CD4-positive, alpha-beta T cell treated with Interleukin-15 for 1 hour (primary cell): ENCODE data around the gene IQCC.

Source experiments
- DNase-seq: peaks from one replicate; pipeline ENCODE4 v3.0.0-alpha.2; 2020

Gene IQCC

GRCh38 chr1:32224285-32224684, 18.8 kb downstream of the IQCC start:
- no peak for DNase-seq

GRCh38 chr1:32228771-32229170, 23.3 kb downstream of the IQCC start:
- DNase-seq = no peak

- DNase-seq = no peak
These were observed 26.5 kb downstream of the IQCC start for GRCh38 chr1:32231843-32232432.

- no peak for DNase-seq
These were observed 27.3 kb downstream of the IQCC start for GRCh38 chr1:32232558-32233304.

GRCh38 chr1:32234792-32235191, 29.3 kb downstream of the IQCC start:
- no peak for DNase-seq

GRCh38 chr1:32239337-32239736, 33.9 kb downstream of the IQCC start:
- no peak for DNase-seq

GRCh38 chr1:32239790-32240139, 34.3 kb downstream of the IQCC start:
- DNase-seq = no peak

- DNase-seq = peak; percentile 58
These were observed 34.9 kb downstream of the IQCC start for GRCh38 chr1:32240140-32240951.

- no peak for DNase-seq
These were observed 35.7 kb downstream of the IQCC start for GRCh38 chr1:32241001-32241763.

- DNase-seq = no peak
These were observed 36.9 kb downstream of the IQCC start for GRCh38 chr1:32242341-32242851.

GRCh38 chr1:32246888-32247273, 41.4 kb downstream of the IQCC start, which contains the start of gene FAM167B:
TSS of gene FAM167B (plus strand) at chr1:32247222. CDS start at chr1:32247422, 200 bp downstream.
- no peak for DNase-seq

- no peak for DNase-seq
These were observed 42.0 kb downstream of the IQCC start for GRCh38 chr1:32247452-32247851.

GRCh38 chr1:32247983-32248889, 42.8 kb downstream of the IQCC start:
- DNase-seq = peak; percentile 77

GRCh38 chr1:32249831-32250525, 44.5 kb downstream of the IQCC start:
- DNase-seq = peak; percentile 91

GRCh38 chr1:32250893-32251716, 45.6 kb downstream of the IQCC start, which contains the start of gene LCK:
TSS of gene LCK (plus strand) at chr1:32251265. CDS start at chr1:32274330, 23,065 bp downstream.
- DNase-seq = peak; percentile 63

- DNase-seq = no peak
These were observed 49.9 kb downstream of the IQCC start for GRCh38 chr1:32255072-32256071.

GRCh38 chr1:32256473-32257226, 51.2 kb downstream of the IQCC start:
- DNase-seq = no peak

- DNase-seq = no peak
These were observed 51.7 kb downstream of the IQCC start for GRCh38 chr1:32257227-32257508.
